ENCODE data around the gene KCND2.
"Not testable (repeated sequence)": the region's sequence is repeated elsewhere in the genome, so short reads cannot be mapped to it uniquely, and the experiment has no call there.

KCND2 gene

GRCh38 chr7:120662291-120662690 lies 389.3 kb downstream of the KCND2 start:
- no peak overlapping the region for H3K4me3 ChIP-seq (ENCODE audit: low read length)
- no peak for TF ChIP-seq ZNF274 (IDR thresholded peaks at IDR 0.05; ENCODE audit: low read depth, low read length)

GRCh38 chr7:120665068-120665467 lies 392.1 kb downstream of the KCND2 start:
- TF ChIP-seq ZNF274 (IDR thresholded peaks at IDR 0.05; ENCODE audit: low read depth, low read length): no peak

GRCh38 chr7:120675076-120675475 lies 402.1 kb downstream of the KCND2 start:
- no peak for TF ChIP-seq ZNF274 (IDR thresholded peaks at IDR 0.05; ENCODE audit: low read depth, low read length)
- no peak overlapping the region for H3K4me3 ChIP-seq (ENCODE audit: low read length)

More at GRCh38 chr7:120665068-120665467, 392.1 kb downstream of the KCND2 start:
- H3K4me3 ChIP-seq (ENCODE audit: low read length): no peak overlapping the region

- TF ChIP-seq ZNF274 (IDR thresholded peaks at IDR 0.05; ENCODE audit: low read depth, low read length): no peak
- no peak overlapping the region for H3K4me3 ChIP-seq (ENCODE audit: low read length)
Observed at GRCh38 chr7:120677535-120677934, 404.6 kb downstream of the KCND2 start.

- no peak overlapping the region for H3K4me3 ChIP-seq (ENCODE audit: low read length)
- TF ChIP-seq ZNF274 (IDR thresholded peaks at IDR 0.05; ENCODE audit: low read depth, low read length): no peak
Observed at GRCh38 chr7:120680985-120681384, 408.0 kb downstream of the KCND2 start.

GRCh38 chr7:120684463-120684862 lies 411.5 kb downstream of the KCND2 start:
- H3K4me3 ChIP-seq (ENCODE audit: low read length): no peak overlapping the region
- no peak for TF ChIP-seq ZNF274 (IDR thresholded peaks at IDR 0.05; ENCODE audit: low read depth, low read length)

GRCh38 chr7:120691915-120692314 lies 418.9 kb downstream of the KCND2 start:
- no peak overlapping the region for H3K4me3 ChIP-seq (ENCODE audit: low read length)
- no peak for TF ChIP-seq ZNF274 (IDR thresholded peaks at IDR 0.05; ENCODE audit: low read depth, low read length)

GRCh38 chr7:120695848-120696247 lies 422.9 kb downstream of the KCND2 start:
- TF ChIP-seq ZNF274 (IDR thresholded peaks at IDR 0.05; ENCODE audit: low read depth, low read length): no peak
- H3K4me3 ChIP-seq (ENCODE audit: low read length): no peak overlapping the region

- no peak for TF ChIP-seq ZNF274 (IDR thresholded peaks at IDR 0.05; ENCODE audit: low read depth, low read length)
- no peak overlapping the region for H3K4me3 ChIP-seq (ENCODE audit: low read length)
Observed at GRCh38 chr7:120700796-120701195, 427.8 kb downstream of the KCND2 start.

GRCh38 chr7:120702408-120702807 lies 429.4 kb downstream of the KCND2 start:
- H3K4me3 ChIP-seq (ENCODE audit: low read length): not testable (repeated sequence)

- no peak for TF ChIP-seq ZNF274 (IDR thresholded peaks at IDR 0.05; ENCODE audit: low read depth, low read length)
- no peak overlapping the region for H3K4me3 ChIP-seq (ENCODE audit: low read length)
Observed at GRCh38 chr7:120703585-120704240, 430.7 kb downstream of the KCND2 start.

- no peak overlapping the region for H3K4me3 ChIP-seq (ENCODE audit: low read length)
- no peak for TF ChIP-seq ZNF274 (IDR thresholded peaks at IDR 0.05; ENCODE audit: low read depth, low read length)
Observed at GRCh38 chr7:120709252-120709971, 436.4 kb downstream of the KCND2 start.

- no peak overlapping the region for H3K4me3 ChIP-seq (ENCODE audit: low read length)
- no peak for TF ChIP-seq ZNF274 (IDR thresholded peaks at IDR 0.05; ENCODE audit: low read depth, low read length)
Observed at GRCh38 chr7:120709972-120710320, 437.0 kb downstream of the KCND2 start.

- TF ChIP-seq ZNF274 (IDR thresholded peaks at IDR 0.05; ENCODE audit: low read depth, low read length): no peak
- no peak overlapping the region for H3K4me3 ChIP-seq (ENCODE audit: low read length)
Observed at GRCh38 chr7:120714945-120715344, 442.0 kb downstream of the KCND2 start.

- TF ChIP-seq ZNF274 (IDR thresholded peaks at IDR 0.05; ENCODE audit: low read depth, low read length): no peak
- H3K4me3 ChIP-seq (ENCODE audit: low read length): no peak overlapping the region
Observed at GRCh38 chr7:120716307-120716706, 443.3 kb downstream of the KCND2 start.
